NOMO-1 (cell line): ENCODE measurements around the gene ITFG1.
"Not testable (repeated sequence)": the region's sequence is repeated elsewhere in the genome, so short reads cannot be mapped to it uniquely, and the experiment has no call there.

ENCODE experiments used
- DNase-seq, 2 experiments: peaks; one replicate each; lab custom pipeline; 2025; ENCODE audit not compliant: unreplicated experiment in 2 of 2; lab: John Stamatoyannopoulos, UW

ITFG1 gene

DNA sequence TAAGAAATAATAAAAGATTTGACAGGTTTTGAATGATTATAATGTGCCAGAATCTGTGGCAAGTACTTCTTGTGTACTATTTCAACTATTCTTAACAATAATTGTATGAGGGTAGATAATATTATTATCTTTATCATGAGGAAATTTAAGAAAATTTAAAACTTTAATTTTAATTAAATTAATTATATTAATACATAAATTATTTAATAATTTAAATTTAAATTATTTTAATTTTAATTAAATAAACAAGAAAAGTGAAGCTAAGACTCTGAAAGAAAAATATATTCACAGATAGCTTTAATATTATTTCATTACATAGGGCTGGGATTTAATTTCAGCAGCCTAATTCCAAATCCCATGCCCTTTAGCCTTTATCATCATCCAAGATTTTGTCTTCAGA, 285.7 kb downstream of the ITFG1 start:
- DNase-seq: no peak

- DNase-seq: no peak
Measured at GRCh38 chr16:47162670-47163420, 298.0 kb downstream of the ITFG1 start.

GRCh38 chr16:47161464-47161863, 299.4 kb downstream of the ITFG1 start:
- no peak for DNase-seq

- DNase-seq: no peak
Measured at GRCh38 chr16:47160422-47160821, 300.4 kb downstream of the ITFG1 start.

DNA sequence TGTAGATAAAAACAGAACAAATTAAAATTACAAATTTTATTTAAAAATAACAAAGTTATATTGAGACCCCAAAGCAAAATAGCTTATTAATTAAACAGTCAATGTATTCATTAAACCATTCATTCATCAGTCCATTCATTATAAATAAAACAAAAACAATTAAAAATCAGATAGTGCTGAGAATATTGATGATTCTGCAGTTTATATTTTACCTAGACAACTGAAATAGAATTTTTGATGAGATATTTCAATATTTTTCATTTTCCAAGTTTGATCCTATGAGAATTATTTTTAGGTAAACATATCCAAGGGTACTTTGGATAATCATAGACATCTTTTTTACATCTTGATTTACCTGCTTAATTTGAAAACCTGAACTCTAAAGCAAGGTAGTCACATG, 301.9 kb downstream of the ITFG1 start:
- no peak for DNase-seq

DNA sequence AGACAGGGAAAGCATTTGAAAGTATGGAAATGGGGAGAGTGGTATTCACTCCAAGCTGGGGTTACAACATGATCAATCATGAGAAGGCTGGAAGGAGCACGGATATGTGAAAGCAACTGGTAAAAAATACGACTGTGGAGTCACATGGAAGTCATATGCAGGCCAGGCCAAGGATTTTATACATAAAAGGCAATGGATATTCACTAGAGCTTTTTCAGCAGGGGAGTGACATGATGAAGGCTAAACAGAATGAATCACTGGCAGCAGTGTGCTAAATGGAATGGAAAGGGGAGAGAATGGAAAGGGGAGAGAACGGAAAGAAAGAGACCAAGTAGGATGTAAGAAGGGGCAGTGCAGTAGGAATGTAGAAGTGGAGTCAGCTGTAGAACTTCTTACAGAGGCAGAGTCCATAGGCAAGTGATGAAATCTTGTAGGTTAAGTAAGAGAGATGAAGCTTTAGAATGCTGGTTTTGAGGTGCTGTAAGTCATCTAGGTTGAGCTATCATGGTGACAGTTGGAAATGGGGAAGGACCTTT, 304.1 kb downstream of the ITFG1 start:
- DNase-seq: no peak

DNA sequence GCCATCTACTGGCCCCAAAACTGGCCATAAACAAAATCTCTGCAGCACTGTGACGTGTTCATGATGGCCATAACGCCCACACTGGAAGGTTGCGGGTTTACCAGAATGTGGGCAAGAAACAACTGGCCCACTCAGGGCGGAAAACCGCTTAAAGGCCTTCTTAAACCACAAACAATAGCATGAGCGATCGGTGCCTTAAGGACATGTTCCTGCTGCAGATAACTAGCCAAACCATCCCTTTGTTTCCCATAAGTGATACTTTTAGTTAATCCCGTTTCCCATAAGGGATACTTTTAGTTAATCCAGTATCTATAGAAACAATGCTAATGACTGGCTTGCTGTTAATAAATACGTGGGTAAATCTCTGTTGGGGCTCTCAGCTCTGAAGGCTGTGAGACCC, 308.4 kb downstream of the ITFG1 start:
- DNase-seq: not testable (repeated sequence)

- DNase-seq: no peak
Measured at GRCh38 chr16:47150067-47150466, 310.8 kb downstream of the ITFG1 start.

GRCh38 chr16:47144559-47144877, 316.3 kb downstream of the ITFG1 start:
- no peak for DNase-seq

GRCh38 chr16:47143677-47144558, 316.9 kb downstream of the ITFG1 start, which contains the start of gene NETO2:
NETO2 (minus strand) TSS chr16:47143945; CDS start chr16:47143612, 333 bp downstream.
- peak; percentile 52 to 55 for DNase-seq

- DNase-seq: peak; percentile 54 to 76
Measured at GRCh38 chr16:47142821-47143676, 317.8 kb downstream of the ITFG1 start.

GRCh38 chr16:47142486-47142820, 318.4 kb downstream of the ITFG1 start:
- DNase-seq: peak; percentile 30 to 67

DNA sequence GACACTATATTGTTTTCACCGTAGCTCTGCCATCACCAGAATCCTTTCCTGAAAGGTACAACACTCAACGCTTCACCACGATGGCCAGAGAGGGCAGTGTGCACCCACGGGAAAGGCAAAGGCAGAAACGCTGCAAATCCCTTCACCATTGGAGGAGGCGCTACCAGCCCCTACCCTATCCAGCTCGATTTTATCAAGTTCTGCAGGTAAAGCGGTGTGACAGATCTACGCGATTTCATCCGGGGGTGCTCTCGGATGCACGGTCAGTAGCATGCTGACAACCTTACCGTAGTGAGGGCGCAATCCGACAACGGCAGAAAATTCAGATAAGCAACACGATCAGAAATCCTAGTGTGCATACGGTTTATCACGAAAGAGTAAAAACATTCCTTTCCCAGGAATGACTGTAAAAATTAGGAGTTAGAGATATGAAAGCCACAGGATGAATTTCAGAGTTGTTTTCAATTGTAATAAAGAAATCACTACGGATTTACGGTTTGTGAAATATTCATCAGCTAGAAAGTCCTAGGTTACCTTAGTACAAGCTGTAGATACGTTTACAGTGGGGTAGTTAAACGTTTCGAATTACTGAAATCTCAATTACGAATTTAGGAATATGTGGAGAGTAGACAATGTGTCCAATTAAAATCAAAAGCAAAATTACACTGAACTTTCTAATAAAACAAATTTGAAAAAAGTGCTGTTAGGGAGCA, 318.9 kb downstream of the ITFG1 start:
- DNase-seq: peak; percentile 81 to 84

DNA sequence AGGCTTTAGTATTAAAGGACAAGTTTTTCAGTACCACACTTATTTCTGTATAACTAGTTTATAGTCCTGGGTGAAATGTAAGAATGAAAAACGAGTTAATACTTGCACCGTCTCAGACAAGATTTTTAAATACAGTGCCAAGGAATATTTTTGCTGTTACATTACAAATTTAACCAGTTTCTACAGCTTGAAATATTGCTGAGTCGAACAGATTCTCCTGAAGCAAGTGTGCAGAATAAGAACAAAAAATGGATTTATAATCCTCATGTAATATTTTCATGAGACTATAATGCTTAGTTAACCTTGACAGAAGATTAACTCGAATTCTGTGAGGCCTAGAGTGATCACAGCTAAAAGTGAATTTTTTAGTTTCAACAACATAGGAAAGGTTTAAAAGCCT, 320.2 kb downstream of the ITFG1 start:
- no peak for DNase-seq

DNA sequence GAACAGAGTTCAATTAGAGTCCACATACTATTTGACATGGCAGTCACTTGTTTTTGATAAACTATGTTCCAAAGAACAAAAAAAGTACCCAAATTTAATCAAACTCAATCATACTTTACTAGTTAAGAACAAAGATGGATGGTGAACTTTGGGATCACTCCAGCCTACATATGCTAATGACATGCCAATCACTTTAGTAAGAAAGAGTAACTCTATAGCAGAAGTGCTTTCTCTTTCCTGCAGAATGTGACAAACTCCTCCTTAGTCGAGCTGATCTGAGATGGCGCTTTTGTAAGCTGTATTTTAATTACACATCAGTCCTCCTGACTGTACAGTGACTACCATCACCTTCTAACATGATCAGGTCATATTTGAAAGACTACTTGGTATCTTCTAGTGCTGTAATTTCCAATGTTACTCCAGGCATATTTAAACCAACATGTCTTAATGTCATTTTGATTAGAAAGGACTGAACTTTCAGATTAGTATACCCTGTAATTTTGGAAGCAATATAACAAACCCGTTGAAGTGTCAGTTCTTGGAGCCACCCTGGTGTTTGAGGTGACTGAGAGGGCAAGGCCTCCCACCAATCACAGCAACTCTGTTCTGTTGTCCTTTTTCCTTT, 321.2 kb downstream of the ITFG1 start:
- no peak for DNase-seq

- not testable (repeated sequence) for DNase-seq
Measured at GRCh38 chr16:47137925-47138324, 322.9 kb downstream of the ITFG1 start.

DNA sequence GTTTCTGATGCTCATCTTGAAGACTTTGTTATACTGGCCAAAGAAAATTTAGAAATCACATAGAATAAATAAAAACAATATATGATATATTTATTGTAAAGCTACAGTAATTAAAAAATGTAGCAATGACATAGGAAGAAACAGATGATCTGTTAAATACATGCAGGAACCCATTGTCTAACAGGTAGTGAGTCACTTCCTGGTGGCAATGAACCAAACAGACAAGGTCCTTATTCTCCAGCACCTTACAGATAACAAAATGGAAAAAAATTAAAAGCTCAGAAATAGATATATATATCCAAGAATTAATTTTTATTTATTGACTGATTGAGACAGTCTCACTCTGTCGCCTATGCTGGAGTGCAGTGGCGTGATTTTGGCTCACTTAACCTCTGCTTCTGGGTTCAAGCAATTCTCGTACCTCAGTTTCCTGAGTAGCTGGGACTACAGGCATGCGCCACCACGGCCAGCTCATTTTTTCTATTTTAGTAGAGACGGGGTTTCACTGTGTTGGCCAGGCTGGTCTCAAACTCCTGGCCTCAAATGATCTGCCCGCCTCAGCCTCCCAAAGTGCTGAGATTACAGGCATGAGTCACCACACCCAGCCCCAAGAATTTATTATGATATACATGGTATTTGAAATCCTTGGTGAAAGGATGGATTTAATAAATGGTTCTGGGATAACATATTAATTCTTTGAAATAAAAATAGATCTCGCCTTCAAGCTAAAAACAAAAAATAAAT, 324.6 kb downstream of the ITFG1 start:
- peak in 1 of 2 experiments; percentile 18 for DNase-seq

DNA sequence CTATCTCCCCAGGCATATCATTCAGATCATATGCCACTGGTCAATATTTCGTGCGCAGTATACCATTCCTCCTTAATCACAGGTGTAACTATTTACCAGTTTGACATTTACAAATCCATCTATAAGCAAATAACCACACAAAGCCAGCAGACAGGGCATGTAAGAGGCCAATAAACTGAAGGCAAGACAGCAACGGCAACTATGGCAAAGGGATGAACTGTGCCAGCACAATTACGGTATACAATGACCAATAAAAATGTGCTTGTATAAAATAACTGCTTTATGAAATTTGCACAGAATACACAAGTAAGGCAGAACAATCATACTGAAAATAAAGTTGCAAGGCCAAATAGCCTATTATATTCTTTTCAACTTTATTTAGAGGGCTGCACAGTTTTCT, 326.3 kb downstream of the ITFG1 start:
- no peak for DNase-seq

GRCh38 chr16:47132308-47132707, 328.6 kb downstream of the ITFG1 start:
- DNase-seq: no peak
